ENCODE measurements around the gene COA1.
"Not testable (repeated sequence)": the region's sequence is repeated elsewhere in the genome, so short reads cannot be mapped to it uniquely, and the experiment has no call there.

The COA1 gene

DNA sequence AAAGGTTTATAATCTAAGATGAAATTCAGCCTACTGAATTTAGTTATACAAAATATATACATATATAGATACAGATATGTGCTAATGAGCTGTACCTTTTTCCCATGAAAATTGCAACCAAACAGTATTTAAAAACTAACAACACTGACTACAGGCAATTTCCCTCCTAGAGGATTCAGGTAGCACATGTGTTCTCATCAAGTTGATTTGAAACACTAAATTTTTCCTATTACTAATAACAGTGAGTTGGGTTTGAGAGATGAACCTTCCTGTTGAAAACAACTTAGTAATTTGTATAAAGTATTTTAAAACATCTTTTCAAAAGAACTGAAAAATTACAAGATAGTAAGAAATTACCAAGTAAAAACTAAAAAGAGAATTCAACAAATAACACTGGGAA, 51.5 kb downstream of the COA1 start:
- Histone ChIP-seq H3K27ac (ENCODE audit: low read length) (no peak overlapping the region), H3K36me3 (replicated peaks; ENCODE audit: low read depth, low read length) (peaks cover 10% of the 10 kb centered on the region), H2AFZ (ENCODE audit: low read depth, low read length) (no peak overlapping the region), H3K4me3 (ENCODE audit: low read length) (no peak overlapping the region), H3K9ac (ENCODE audit: low read length) (no peak overlapping the region), H3K27me3 (ENCODE audit: low read depth, low read length) (no peaks in the 10 kb centered on the region), H4K20me1 (ENCODE audit: insufficient read depth, low read length) (0 out of 2 replicates have a peak, but pooled peaks cover 16% of the 10 kb centered on the region), H3K4me1 (ENCODE audit: low read length) (no peaks in the 10 kb centered on the region), H3K9me3 (ENCODE audit: insufficient read depth, low read length) (no peaks in the 10 kb centered on the region), H3K4me2 (ENCODE audit: low read length) (no peak overlapping the region), H3K79me2 (ENCODE audit: low read length) (peaks cover 83% of the 10 kb centered on the region)
- TF ChIP-seq, protein P1, sequence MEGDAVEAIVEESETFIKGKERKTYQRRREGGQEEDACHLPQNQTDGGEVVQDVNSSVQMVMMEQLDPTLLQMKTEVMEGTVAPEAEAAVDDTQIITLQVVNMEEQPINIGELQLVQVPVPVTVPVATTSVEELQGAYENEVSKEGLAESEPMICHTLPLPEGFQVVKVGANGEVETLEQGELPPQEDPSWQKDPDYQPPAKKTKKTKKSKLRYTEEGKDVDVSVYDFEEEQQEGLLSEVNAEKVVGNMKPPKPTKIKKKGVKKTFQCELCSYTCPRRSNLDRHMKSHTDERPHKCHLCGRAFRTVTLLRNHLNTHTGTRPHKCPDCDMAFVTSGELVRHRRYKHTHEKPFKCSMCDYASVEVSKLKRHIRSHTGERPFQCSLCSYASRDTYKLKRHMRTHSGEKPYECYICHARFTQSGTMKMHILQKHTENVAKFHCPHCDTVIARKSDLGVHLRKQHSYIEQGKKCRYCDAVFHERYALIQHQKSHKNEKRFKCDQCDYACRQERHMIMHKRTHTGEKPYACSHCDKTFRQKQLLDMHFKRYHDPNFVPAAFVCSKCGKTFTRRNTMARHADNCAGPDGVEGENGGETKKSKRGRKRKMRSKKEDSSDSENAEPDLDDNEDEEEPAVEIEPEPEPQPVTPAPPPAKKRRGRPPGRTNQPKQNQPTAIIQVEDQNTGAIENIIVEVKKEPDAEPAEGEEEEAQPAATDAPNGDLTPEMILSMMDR (IDR thresholded peaks at IDR 0.05; ENCODE audit: low read depth, low read length) = no peak
- no peak for TF ChIP-seq EZH2phosphoT487 (IDR thresholded peaks at IDR 0.05; ENCODE audit: low read depth)

DNA sequence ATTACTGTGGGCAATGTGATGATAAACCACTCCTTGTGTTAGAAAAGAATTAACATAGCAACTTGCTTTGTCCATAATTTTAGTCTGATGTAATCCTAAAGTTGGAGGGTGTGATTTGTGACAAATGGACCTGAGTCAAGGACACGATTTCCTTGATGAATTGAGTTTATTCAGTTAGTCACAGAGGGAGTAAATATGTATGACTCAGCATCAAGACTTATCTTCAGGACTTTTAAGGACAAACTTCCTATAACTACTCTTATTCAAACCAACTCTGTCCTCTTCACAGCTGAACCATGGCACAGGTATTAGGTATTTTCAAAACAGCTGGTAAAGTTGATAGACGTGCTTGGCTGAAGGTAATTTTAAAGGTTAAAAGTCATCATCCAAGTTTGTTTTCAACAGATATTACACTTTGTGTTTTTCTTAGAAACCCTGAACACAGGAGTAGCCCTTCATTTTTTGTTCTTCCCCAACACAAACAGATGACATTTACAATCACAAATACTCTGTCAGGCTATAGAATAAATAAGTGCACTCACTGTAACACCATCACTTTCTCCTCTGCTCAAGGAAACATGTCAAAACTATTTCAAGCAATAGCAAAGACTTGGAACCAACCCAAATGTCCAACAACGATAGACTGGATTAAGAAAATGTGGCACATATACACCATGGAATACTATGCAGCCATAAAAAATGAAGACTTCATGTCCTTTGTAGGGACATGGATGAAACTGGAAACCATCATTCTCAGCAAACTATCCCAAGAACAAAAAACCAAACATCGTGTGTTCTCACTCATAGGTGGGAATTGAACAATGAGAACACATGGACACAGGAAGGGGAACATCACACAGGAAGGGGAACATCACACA, 54.5 kb downstream of the COA1 start:
- Histone ChIP-seq H3K27me3 (ENCODE audit: low read depth, low read length) (no peaks in the 10 kb centered on the region), H3K4me1 (ENCODE audit: low read length) (peaks cover 12% of the 10 kb centered on the region), H3K27ac (ENCODE audit: low read length) (no peak overlapping the region), H4K20me1 (ENCODE audit: insufficient read depth, low read length) (0 out of 2 replicates have a peak, but pooled peaks cover 4% of the 10 kb centered on the region), H2AFZ (ENCODE audit: low read depth, low read length) (no peak overlapping the region), H3K9ac (ENCODE audit: low read length) (no peak overlapping the region), H3K9me3 (ENCODE audit: insufficient read depth, low read length) (no peaks in the 10 kb centered on the region), H3K4me2 (ENCODE audit: low read length) (no peak overlapping the region), H3K36me3 (replicated peaks; ENCODE audit: low read depth, low read length) (peaks cover 18% of the 10 kb centered on the region), H3K4me3 (ENCODE audit: low read length) (no peak overlapping the region), H3K79me2 (ENCODE audit: low read length) (peaks cover 88% of the 10 kb centered on the region)
- no peak for TF ChIP-seq EZH2phosphoT487 (IDR thresholded peaks at IDR 0.05; ENCODE audit: low read depth)
- TF ChIP-seq, protein P1 (IDR thresholded peaks at IDR 0.05; ENCODE audit: low read depth, low read length) = no peak

DNA sequence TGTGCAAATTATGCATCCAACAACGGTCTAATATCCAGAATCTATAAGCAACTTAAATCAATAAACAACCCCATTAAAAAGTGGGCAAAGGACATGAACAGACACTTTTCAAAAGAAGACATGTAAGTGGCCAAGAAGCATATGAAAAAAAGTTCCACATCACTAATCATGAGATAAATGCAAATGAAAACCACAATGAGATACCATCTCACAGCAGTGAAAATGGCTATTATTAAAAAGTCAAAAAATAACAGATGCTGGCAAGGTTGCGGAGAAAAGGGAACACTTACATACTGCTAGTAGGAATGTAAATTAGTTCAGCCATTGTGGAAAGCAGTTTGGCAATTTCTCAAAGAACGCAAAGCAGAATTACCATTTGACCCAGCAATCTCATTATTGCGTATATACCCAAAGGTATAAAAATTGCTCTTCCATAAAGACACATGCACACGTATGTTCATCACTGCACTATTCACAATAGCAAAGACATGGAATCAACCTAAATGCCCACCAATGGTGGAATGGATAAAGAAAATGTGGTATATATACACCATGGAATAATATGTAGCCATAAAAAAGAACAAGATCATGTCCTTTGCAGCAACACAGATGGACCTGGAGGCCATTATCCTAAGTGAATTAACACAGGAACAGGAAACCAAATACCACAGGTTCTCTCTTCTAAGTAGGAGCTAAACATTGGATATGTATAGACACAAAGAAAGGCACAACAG, 55.9 kb downstream of the COA1 start:
- not testable (repeated sequence) for H3K9ac ChIP-seq (ENCODE audit: low read length); H3K4me2 ChIP-seq (ENCODE audit: low read length); H2AFZ ChIP-seq (ENCODE audit: low read depth, low read length); H3K4me3 ChIP-seq (ENCODE audit: low read length); H3K9me3 ChIP-seq (ENCODE audit: insufficient read depth, low read length); H3K27me3 ChIP-seq (ENCODE audit: low read depth, low read length); H3K27ac ChIP-seq (ENCODE audit: low read length); H4K20me1 ChIP-seq (ENCODE audit: insufficient read depth, low read length)
- Histone ChIP-seq H3K79me2 (ENCODE audit: low read length) (peaks cover 86% of the 10 kb centered on the region), H3K4me1 (ENCODE audit: low read length) (peaks cover 22% of the 10 kb centered on the region), H3K36me3 (replicated peaks; ENCODE audit: low read depth, low read length) (peaks cover 18% of the 10 kb centered on the region)

DNA sequence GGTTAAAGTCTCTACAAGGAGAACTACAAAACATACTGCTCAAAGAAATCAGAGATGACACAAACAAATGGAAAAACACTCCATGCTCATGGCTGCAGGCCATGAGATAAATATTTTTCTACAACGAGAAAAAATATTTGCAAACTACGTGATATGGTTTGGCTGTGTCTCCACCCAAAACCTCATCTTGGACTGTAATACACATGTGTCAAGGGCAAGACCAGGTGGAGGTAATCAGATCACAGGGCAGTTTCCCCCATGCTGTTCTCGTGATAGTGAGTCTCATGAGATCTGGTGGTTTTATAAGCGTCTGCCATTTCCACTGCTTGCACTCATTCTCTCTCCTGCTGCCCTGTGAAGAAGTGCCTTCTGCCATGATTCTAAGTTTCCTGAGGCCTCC, 57.8 kb downstream of the COA1 start:
- peaks cover 80% of the 10 kb centered on the region for H3K79me2 ChIP-seq (ENCODE audit: low read length)

More for the DNA sequence above, 57.8 kb downstream of the COA1 start:
- Histone ChIP-seq H4K20me1 (ENCODE audit: insufficient read depth, low read length) (no peaks in the 10 kb centered on the region), H3K4me3 (ENCODE audit: low read length) (no peak overlapping the region), H3K27me3 (ENCODE audit: low read depth, low read length) (no peaks in the 10 kb centered on the region), H3K27ac (ENCODE audit: low read length) (no peak overlapping the region), H3K9me3 (ENCODE audit: insufficient read depth, low read length) (peaks cover 5% of the 10 kb centered on the region; the same call in 1 of the 2 replicates), H3K4me2 (ENCODE audit: low read length) (no peak overlapping the region), H3K4me1 (ENCODE audit: low read length) (peaks cover 22% of the 10 kb centered on the region), H3K36me3 (replicated peaks; ENCODE audit: low read depth, low read length) (peaks cover 28% of the 10 kb centered on the region), H3K9ac (ENCODE audit: low read length) (no peak overlapping the region), H2AFZ (ENCODE audit: low read depth, low read length) (no peak overlapping the region)
- TF ChIP-seq, protein P1 (IDR thresholded peaks at IDR 0.05; ENCODE audit: low read depth, low read length) = no peak
- no peak for TF ChIP-seq EZH2phosphoT487 (IDR thresholded peaks at IDR 0.05; ENCODE audit: low read depth)
